ENCODE results near the gene STAC2. TPM values are rescaled to one million over a fixed set of nuclear protein-coding genes. Genes with fewer than 3 reads are reported as not detected.
A peak's percentile ranks its signal among the peaks of the same experiment; 100 is the strongest.

STAC2 gene
- total RNA-seq, 4 donors from 2014 or later: 0.17 to 0.29 TPM; not detected in 2

GRCh38 chr17:39223907-39224777, 1.6 kb downstream of the STAC2 start:
- TF ChIP-seq POLR2AphosphoS5 (IDR thresholded peaks at IDR 0.05): no peak
- TF ChIP-seq CTCF (IDR thresholded peaks at IDR 0.05): no peak
- no peak for TF ChIP-seq EP300 (IDR thresholded peaks at IDR 0.05)
- no peak for TF ChIP-seq POLR2A (IDR thresholded peaks at IDR 0.05; ENCODE audit: low read depth)
- no peaks in the 10 kb centered on the region for H3K9me3 ChIP-seq
- H3K27ac ChIP-seq (replicated peaks in 1 of 4): no peak overlapping the region
- 72% methylated on average over 31 of the region's 33 CpGs for whole genome bisulfite sequencing
- H3K27me3 ChIP-seq: peaks cover 0 to 57% (median 19%) of the 10 kb centered on the region in 4 donors
- H3K4me1 ChIP-seq: peaks cover 14 to 23% (median 21%) of the 10 kb centered on the region in 4 donors
- H3K36me3 ChIP-seq: no peaks in the 10 kb centered on the region
- intact Hi-C loops (cut with DNase I): no loop called here
- no peak for DNase-seq (ENCODE audit: extremely low spot score)
- peak overlapping the region; percentile 51 to 55 (median 53) for H3K4me3 ChIP-seq

- peaks cover 14 to 23% (median 21%) of the 10 kb centered on the region in 4 donors for H3K4me1 ChIP-seq
- TF ChIP-seq POLR2A (IDR thresholded peaks at IDR 0.05; ENCODE audit: low read depth) (no peak), EP300 (IDR thresholded peaks at IDR 0.05) (no peak), CTCF (IDR thresholded peaks at IDR 0.05) (no peak), POLR2AphosphoS5 (IDR thresholded peaks at IDR 0.05) (no peak)
- H3K4me3 ChIP-seq: no peak overlapping the region
- no peaks in the 10 kb centered on the region for H3K9me3 ChIP-seq
- peaks cover 0 to 52% (median 19%) of the 10 kb centered on the region in 4 donors for H3K27me3 ChIP-seq
- H3K36me3 ChIP-seq: no peaks in the 10 kb centered on the region
- intact Hi-C loops (cut with DNase I): no loop called here
- no peak for DNase-seq (ENCODE audit: extremely low spot score)
- H3K27ac ChIP-seq (replicated peaks in 1 of 4): no peak overlapping the region
- WGBS: 84% methylated on average over 8 of the region's 9 CpGs
Observed at GRCh38 chr17:39222866-39223834, 2.6 kb downstream of the STAC2 start.

GRCh38 chr17:39222151-39222550, 3.6 kb downstream of the STAC2 start:
- H3K36me3 ChIP-seq: no peaks in the 10 kb centered on the region
- no peaks in the 10 kb centered on the region for H3K9me3 ChIP-seq
- peaks cover 0 to 50% (median 17%) of the 10 kb centered on the region in 4 donors for H3K27me3 ChIP-seq
- TF ChIP-seq POLR2AphosphoS5 (IDR thresholded peaks at IDR 0.05) (no peak), EP300 (IDR thresholded peaks at IDR 0.05) (no peak), CTCF (IDR thresholded peaks at IDR 0.05) (no peak), POLR2A (IDR thresholded peaks at IDR 0.05; ENCODE audit: low read depth) (no peak)
- intact Hi-C loops (cut with DNase I): no loop called here
- H3K4me3 ChIP-seq: no peak overlapping the region
- H3K27ac ChIP-seq (replicated peaks in 1 of 4): no peak overlapping the region
- DNase-seq (ENCODE audit: extremely low spot score): no peak
- 95% methylated on average over 7 of the region's 7 CpGs for WGBS
- peaks cover 14 to 23% (median 21%) of the 10 kb centered on the region in 4 donors for H3K4me1 ChIP-seq

GRCh38 chr17:39221572-39221971, 4.2 kb downstream of the STAC2 start:
- H3K27ac ChIP-seq (replicated peaks in 1 of 4): no peak overlapping the region
- peaks cover 14 to 22% (median 21%) of the 10 kb centered on the region in 4 donors for H3K4me1 ChIP-seq
- TF ChIP-seq POLR2AphosphoS5 (IDR thresholded peaks at IDR 0.05) (no peak), POLR2A (IDR thresholded peaks at IDR 0.05; ENCODE audit: low read depth) (no peak), EP300 (IDR thresholded peaks at IDR 0.05) (no peak), CTCF (IDR thresholded peaks at IDR 0.05) (no peak)
- DNase-seq (ENCODE audit: extremely low spot score): no peak
- 85% methylated on average over 2 of the region's 6 CpGs for WGBS
- H3K4me3 ChIP-seq: no peak overlapping the region
- peaks cover 0 to 50% (median 14%) of the 10 kb centered on the region in 4 donors for H3K27me3 ChIP-seq
- no peaks in the 10 kb centered on the region for H3K36me3 ChIP-seq
- intact Hi-C loops (cut with DNase I): no loop called here
- H3K9me3 ChIP-seq: no peaks in the 10 kb centered on the region

All from esophagus muscularis mucosa (tissue), 4 donors.